ENCODE data around the gene C7orf25.
"Not testable (repeated sequence)": the region's sequence is repeated elsewhere in the genome, so short reads cannot be mapped to it uniquely, and the experiment has no call there.

The C7orf25 gene

DNA sequence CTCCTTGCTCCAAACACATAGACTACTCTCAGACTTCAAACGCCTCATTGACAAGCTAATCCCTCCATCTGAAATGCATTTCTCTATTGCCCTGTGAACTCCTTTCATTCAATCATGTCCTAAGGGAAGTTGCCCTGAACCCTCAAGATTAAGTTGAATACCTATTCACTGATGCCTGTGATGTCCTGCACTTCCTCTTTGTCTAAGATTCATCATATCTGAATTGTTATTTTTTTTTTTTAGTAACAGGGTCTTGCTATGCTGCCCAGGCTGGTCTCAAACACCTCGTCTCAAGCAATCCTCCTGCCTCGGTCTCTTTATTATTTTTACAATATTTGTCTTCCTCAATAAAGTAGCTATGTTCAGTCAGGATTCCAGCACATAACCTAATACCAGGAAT, 16.9 kb upstream of the C7orf25 start:
- DNase-seq, result no peak

DNA sequence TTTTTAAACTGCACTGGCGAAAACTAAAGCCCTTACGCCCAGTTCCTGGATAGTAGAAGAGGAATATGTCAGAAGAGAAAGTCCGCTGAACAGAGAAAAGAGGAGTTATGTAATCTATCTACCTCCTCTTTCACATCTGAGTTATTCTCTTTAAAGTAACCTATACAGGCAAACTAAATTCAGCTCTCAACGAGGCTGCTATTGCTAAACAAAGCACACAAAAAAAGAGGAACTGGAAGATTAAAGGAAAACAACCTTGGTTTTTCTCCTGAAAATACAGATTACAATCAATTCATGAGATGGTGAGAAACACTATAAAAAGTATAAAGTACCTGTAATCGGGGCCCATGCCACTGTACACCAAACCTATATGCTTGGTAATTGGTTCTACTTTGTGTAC, 14.3 kb upstream of the C7orf25 start:
- DNase-seq, result no peak

DNA sequence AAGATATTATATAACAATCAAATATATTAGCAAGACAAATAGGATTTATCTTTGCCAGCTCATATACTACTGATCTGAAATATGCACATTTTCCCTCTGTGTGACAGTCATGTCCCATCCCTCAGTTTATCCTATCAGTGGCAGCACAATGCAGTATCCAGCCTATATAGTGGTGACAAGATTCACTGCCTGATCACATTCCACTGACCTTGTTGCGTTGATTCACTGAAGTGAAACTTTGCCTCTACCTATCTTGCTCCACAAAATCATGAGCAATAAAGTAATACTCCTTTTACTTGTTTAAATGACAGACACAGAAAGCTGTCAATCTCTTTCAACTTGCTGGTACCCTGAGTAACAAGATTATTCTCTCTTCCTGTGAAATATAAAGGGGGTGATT, 13.8 kb upstream of the C7orf25 start:
- no peak for DNase-seq

DNA sequence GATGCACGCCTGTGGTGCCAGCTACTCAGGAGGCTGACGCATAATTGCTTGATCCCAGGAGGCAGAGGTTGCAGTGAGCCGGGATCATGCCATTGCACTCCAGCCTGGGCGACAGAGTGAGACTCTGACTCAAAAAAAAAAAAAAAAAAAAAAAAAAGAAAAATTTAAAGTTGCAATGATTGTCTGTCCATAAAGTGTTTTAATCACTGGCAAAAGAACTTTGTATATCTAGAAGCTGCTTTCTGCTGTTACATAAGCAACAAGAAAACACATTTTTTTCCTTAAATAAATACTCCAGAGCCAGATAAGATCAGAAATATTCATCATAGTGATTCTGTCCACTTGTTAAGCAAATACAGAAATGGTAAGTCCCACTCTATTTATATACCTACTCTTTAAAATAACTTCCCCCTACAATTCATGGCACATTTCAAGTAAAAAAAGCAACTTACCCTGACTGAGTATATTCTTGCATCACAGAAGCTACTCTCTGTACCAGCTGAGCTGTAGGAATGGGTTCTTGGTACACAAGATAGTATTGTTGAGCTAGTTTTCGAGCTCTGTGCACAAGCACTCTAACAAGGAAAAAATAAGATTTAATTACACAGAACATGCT, 12.5 kb upstream of the C7orf25 start:
- DNase-seq, result no peak

DNA sequence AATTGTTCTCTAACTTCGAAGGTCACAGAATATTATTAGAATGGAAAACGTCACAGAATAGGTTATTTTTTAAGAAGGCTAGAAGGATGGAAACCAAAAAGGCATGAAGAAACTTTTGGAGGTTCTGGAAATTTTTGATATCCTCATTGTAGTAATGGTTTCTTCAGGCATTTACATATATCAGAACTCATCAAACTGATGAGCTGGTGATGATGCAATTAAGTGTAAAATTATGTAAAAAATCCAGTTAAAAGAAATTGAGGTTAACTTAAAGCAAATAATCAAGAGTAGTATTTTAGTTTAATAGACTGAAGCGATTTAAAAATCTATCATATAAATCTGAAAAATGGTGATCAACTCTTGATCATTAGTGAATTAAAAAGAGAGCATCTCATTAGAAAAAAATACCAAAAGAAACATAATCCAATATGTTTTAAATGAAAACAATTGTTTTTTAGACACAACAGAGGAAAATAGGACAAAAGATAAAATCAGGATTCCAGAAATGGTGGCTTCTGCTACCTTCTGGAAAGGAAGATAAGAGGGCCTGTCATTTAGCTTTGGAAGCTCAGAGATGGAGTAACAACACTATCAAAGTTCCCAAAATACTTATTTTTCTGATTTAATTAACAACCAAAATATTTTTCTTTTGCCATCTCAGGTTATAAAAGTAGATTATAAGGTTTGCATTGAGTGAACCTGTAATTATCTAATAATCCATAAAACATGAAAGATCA, 10.3 kb upstream of the C7orf25 start:
- no peak for DNase-seq

DNA sequence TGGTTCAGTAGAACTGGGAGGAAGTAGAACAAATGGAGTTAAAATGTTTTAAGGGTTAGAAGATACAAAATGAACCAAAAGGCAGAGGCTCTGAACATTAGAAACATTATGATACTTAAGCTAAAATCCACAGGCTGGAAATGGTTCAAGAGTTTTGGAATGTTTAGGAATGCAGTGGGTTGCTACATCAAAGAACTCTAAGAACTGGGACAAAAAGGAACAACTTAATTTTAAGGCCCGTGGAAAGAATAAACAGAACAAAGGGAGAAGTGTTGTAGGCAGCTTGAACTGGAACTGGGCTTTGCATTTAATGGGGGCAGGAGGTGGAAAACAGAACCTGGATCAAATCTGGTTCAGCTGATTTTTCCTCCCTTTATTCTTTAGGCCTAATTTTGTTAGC, 3.5 kb upstream of the C7orf25 start:
- DNase-seq, result no peak

DNA sequence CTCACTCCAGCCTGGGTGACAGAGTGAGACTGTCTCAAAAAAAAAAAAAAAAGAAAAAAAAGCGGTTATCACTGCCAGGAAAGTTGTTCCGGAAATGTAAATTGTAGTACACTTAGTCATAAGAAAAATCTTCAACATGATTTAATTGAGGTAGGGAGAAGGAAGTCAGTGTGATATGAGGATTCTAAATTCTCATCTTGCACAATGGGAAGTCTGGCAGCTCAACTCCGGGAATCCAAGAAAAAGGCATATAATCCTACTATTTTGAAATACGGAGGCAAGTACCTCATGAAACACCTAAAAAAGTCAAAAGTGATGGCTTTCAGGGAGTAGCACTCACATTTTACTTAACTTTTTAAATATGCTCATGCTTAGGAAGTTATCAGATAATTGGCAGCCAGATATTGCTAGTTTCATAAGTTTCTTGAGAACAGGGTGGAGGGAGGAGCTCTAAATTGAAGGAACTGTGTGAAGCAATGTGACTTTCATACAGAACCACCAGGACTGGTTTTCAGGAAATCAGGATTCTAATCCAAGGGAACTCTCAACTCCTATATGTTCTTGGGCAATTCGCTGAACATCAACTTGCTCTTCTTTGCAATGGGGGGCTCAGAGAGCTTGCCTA, 2.7 kb upstream of the C7orf25 start:
- no peak for DNase-seq

DNA sequence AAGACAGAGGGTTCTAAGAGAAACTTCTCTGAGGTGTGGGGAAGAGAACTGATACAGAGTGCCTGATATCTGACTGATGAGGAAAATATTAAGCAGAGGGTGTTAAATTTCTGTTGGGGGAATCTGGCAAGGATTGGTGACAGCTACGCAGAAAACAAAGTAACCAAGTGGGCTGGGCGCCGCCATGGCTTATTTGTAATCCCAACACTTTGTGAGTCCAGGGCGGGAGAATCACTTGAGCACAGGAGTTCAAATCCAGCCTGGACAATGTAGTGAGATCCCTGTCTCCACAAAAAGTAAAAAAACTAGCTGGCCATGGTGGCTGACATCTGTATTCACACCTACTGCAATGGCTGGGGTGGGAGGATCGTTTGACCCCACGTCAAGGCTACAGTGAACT, 2.1 kb upstream of the C7orf25 start:
- DNase-seq, result no peak

DNA sequence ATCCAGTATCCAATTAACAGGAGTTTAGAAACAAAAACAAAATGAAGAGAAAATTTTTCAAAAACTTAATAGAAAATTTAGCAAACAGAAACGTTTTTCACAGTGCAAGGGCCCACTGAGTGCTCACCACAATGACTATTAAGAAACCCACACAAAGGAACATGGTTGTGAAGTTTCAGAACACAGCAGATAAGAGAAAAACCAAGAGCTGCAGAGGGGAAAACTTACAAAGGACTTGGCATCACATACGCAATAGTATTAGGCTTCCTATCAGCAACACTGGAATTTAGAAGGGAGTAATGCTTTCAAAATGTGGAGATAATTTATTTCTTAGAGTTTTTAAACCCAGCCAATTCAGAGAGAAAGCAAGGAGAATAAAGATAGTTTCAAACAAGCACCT, 1.7 kb upstream of the C7orf25 start:
- DNase-seq, result no peak

DNA sequence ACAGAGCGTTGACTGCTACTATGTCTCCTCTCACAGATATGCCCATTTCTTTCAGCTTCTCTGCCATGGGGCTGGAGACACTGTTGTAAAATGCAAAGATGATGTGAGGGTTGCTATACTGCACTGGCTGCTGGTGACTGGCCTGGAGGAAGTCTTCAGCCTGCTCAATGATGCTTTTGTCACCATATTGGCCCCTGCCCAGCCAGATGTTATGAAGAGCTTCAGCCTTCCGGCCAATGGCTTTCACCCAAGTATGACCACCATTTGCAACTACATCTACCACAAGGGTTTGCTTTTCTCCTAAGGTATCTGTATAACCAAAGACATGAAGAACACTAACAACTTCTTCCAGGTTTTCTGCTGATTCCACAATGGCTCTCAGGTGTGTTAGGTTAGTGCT, 1.6 kb downstream of the C7orf25 start:
- no peak for DNase-seq

DNA sequence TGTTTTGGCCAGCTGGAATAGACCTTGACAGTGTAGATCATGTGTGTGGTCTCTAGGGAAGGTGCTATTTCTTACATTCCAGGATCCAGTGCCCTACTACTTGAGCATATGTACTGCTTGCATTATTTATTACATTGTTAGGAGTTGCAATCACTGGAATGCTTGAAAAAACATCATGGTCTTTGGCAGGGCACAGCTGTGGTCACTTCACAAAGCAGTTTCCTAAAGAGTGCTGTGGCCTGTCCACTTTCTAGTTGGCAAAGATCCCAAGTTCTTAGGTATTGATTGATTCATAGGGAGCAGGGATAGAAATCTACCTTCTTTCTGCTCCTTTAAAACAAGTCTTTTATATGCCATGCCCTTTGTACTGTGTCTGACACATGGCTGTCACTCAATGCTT, 4.6 kb downstream of the C7orf25 start:
- DNase-seq, result no peak

DNA sequence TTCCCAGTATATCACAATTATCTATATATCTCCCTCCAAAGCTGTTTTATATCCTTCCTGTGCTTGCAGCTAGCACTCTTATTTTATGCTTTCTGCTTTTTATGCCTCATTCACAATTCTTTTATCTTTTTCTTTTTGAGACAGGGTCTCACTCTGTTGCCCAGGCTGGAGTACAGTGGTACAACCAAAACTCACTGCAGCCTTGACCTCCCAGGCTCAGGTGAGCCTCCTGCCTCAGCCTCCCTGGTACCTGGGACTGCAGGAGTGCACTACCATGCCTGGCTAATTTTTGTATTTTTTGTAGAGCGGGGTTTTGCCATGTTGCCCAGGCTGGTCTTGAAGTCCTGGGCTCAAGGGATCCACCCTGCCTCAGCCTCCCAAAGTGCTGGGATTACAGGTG, 5.7 kb downstream of the C7orf25 start:
- DNase-seq, result no peak

DNA sequence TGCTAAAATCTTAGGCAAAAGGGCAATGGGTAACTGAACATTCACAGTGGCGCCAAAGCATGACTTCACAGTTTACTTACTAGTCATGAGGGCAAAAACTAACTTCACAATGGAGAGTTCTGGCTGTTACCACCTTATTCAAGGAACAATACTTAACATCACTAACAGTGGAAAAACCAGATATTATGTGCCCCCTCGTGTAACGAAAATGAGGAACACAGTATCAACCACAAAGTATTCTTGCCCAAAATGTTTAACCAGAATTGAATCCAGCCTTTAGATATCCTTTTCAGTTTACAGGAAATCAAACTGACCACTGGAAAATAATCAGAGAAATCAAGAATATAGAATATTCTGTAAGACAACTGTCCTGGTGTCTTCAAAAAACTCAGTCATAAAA, 9.5 kb downstream of the C7orf25 start:
- no peak for DNase-seq

DNA sequence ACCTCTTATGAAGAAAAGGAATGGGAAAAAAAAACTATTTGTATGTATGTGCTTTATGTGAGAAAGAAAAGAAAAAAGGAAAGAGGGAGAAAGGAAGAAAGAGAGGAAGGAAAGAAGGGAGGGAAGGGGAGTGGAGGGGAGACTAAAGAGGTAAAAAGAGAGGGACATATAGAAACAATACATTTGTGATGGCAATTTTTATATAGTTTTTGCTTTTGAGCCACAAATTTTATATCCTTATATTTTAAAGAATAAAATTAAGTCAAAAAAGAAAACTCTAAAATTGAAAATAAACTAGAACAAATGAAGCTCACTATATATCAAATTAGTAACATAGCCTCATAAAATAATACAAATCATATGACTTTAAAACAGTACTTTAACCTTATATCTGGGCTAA, 11.0 kb downstream of the C7orf25 start:
- DNase-seq, result no peak

DNA sequence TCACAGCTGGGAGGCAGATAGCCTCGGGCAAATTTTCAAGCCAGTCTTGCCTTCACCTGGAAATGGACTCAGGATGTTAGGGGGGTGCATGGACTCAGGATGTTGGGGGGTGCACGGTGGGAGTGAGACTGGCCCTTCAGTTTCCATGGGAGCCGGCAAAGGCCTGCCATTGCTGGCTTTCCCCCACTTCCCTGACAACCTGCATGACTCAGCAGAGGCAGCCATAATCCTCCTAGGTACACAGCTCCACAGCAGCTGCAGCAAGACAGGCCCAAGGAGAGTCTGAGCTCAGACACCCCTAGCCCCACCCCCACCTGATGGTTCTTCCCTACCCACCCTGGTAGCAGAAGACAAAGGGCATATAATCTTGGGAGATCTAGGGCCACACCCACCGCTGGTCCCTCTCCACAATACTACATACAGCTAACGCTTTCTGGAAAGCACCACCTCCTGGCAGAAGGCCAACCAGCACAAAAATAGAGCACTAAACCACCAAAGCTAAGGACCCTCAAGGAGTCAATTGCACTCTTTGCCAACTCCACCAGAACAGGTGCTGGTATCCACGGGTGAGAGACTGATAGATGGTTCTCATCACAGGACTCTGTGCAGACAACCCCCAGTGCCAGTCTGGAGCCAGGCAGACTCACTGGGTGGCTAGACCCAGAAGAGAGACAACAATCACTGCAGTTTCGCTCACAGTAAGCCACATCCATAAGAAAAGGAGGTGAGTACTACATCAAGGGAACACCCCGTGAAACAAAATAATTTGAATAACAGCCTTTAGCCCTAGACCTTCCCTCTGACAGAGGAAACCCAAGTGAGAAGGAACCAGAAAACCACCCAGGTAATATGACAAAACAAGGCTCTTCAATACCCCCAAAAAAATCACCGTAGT, 18.3 kb downstream of the C7orf25 start:
- no peak for DNase-seq

DNA sequence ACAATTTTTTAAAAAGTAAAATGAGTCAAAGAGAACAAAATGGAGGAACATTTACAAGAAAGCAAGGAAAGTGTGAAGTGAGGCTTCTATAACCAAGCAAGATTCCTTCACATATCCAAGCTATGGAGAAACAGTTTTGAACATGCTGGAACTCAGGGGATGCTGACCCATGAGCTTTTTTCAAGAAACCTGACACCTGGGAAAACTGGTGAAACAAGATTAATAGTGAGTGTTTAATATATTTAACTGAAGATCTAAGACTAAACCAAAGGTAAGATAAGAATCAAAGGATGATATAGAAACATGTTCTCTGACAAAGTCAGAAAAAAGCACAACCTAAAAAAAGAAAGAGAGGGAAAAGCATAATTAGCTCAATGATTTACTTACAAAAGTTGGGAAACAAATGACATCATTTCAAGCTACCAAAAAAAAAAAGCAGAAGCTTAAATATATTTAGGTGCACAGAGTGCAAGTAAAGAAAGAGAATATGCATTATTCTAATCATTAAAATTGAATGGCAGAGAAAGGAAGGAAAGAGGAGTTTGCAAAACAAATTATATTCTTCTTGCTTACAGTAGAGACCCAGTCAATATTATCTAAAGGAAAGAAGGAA, 24.9 kb downstream of the C7orf25 start:
- DNase-seq, result no peak

DNA sequence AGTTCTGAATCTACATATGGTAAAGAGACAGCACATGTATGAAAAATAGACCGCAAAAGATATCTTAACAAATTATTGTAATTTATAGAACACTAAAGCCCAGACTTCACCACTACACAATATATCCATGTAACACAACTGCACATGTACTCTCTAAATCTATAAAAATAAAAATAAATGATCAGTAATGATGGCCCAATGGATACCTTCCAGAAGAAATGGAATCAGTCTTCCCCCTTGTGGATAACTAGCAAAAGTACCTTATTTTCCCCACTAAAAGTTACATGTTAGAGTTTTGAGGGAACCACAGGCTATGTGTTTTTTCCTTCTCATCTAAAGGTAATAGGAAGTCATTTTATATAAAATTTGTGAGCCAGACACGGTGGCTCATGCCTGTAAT, 25.7 kb downstream of the C7orf25 start:
- DNase-seq, result no peak

DNA sequence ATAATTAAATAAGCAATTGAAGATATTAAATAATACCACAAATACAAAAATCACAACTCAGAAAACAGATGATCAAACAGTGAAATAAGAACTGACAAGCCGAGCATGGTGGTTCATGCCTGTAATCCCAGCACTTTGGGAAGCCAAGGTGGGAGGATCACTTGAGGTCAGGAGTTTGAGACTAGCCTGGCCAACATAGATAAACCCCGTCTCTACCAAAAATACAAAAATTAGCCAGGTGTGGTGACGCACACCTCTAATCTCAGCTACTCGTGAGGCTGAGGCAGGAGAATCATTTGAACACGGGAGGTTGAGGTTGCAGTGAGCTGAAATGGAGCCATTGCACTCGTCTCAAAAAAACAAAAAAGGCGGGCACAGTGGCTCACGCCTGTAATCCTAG, 26.7 kb downstream of the C7orf25 start:
- DNase-seq, result not testable (repeated sequence)

DNA sequence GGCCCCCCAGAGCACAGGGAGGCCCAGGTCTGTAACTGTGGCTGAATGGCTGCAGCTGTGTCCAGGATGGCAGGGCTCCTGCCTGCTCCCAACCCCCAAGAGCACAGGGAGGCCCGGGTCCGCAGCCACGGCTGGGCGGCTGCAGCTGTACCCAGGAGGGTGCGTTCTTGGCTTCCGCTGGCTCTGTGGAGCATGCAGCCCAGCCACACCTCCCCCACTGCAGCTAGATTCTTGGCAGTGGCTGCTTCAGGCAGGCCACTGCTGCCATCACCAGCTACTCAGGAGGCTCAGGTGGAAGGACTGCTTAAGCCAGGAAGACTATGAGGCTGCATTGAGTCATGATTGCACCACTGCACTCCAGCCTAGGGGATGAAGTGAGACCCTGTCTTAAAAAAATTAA, 27.9 kb downstream of the C7orf25 start:
- DNase-seq, result no peak

DNA sequence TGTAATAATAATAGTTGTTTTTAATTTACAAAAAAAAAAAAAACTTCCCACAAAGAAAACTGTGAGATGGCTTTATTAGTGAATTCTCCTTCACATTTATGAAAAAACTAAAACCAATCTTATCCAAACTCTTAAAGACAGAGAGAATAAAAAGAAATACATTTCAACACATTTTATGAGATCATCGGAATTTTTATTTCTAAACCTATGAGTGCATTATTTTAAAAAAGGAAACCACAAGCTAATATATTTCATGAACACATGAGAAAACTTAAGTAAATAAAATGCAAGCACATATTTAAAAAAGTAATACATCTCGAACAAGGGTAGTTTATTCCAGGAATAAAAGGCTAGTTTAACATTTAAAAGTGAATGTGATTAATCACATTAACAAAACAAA, 31.5 kb downstream of the C7orf25 start:
- DNase-seq, result no peak

DNA sequence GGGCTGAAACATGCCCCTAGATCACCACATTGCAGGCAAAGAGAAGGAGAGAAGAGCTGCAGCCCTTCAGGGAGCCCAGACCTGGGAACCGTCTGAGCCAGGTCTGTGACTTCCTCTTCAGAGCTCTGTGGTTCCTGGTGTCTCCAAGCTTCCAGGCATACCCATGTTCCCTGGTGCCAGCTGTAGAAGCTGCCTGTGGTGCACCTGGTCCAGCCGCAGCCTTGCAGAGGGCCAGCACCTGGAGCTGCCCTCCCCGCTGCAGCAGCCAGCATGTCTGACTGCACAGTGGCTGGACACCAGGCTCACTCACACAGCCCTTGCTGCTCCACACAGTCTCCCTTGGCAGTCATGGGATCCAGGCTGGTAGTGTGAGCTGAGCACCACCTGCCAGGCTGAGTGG, 33.6 kb downstream of the C7orf25 start:
- DNase-seq, result no peak

DNA sequence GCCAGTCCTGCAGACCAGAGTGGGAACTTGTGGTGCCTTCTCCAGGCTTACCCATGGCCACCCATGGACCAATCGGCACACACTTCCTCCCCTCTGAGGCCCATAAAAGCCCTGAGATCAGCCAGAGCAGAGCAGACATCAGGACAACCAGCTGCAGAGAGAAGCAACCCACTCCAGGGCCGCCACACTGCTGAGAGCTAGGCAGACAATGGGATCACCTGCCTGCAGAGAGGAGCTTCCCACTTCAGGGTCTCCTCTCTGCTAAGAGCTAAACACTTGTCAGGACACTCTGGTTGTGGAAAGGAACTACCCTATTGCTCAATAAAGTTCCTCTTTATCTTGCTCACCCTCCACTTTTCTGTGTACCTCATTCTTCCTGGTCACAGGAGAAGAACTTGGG, 34.0 kb downstream of the C7orf25 start:
- no peak for DNase-seq
